Measurements from ENCODE around the gene LPP. TPM values are rescaled to one million over a fixed set of nuclear protein-coding genes. Genes with fewer than 3 reads are reported as not detected.

The LPP gene
- total and polyA plus RNA-seq, 10 of the 15 experiments (the other 5 are each of a cell fraction or from before 2014, with no cell fraction given), result under 0.01 to 0.62 (median 0.03) TPM

DNA sequence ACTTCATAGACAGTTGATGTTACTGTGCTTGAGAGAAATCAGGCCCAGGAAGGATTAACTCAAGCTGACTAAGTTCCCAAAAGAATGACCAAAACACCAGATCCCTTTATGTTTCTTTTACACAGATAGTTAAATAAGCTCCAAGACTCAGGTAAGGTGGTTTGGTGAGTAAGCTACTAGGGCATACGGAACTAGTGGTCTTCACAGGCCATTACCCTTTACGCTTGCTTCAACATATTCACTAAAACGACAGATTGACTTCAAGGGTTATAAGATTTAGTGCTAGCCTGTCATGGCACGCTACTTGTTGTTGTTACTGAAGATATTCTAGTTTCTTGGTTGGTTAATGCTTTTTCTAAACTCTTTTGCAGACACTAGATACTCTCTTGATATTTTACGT, 369.3 kb downstream of the LPP start:
- CTCF ChIA-PET, result no interaction called here
- no peak overlapping the region for H2AFZ ChIP-seq (ENCODE audit: control insufficient read depth, low read depth, low read length)
- no peak overlapping the region for H3K4me3 ChIP-seq
- intact Hi-C loops (cut with micrococcal nuclease; ENCODE audit: unreplicated experiment), result no loop called here
- no peaks in the 10 kb centered on the region for H4K20me1 ChIP-seq (ENCODE audit: control insufficient read depth, insufficient read depth)
- H3K9ac ChIP-seq (ENCODE audit: control insufficient read depth, insufficient read depth, low read length), result no peak overlapping the region
- ATAC-seq (no peak), FAIRE-seq (no peak), DNase-seq (ENCODE audit: low read depth, low spot score) (no peak)
- no peak overlapping the region for H3K4me2 ChIP-seq (ENCODE audit: control insufficient read depth, insufficient read depth)
- H3K36me3 ChIP-seq (ENCODE audit: control insufficient read depth in 2 of 2, insufficient read depth in 2 of 2, low read length in 1 of 2), result no peaks in the 10 kb centered on the region
- H3K27me3 ChIP-seq (replicated peaks in 1 of 2; ENCODE audit: control insufficient read depth in 2 of 2, insufficient read depth in 2 of 2, low read length in 1 of 2), result no peaks in the 10 kb centered on the region
- no peaks in the 10 kb centered on the region for H3K4me1 ChIP-seq (ENCODE audit: control insufficient read depth, insufficient read depth, low read length)
- 45% methylated on average over 5 of the region's 5 CpGs for WGBS (ENCODE audit: insufficient coverage, insufficient replicate concordance, low lambda C conversion rate, missing lambda C conversion rate)
- RAD21 ChIA-PET (ENCODE audit: unreplicated experiment), result no interaction called here
- SMC1A ChIA-PET (ENCODE audit: uncharacterized antibody, unreplicated experiment), result no interaction called here
- no peaks in the 10 kb centered on the region for H3K9me3 ChIP-seq (replicated peaks; ENCODE audit: control insufficient read depth, insufficient read depth, low read length)
- no peak overlapping the region for H3K27ac ChIP-seq (ENCODE audit: control insufficient read depth, insufficient read depth)
- in situ Hi-C loops (cut with MboI), result no loop called here
- H3K79me2 ChIP-seq (ENCODE audit: control insufficient read depth, insufficient read depth, low read length), result no peaks in the 10 kb centered on the region
- BruUV-seq (replicated peaks), result no TSS peak
- POLR2A ChIA-PET, result no interaction called here
- TF ChIP-seq ZNF622 (IDR thresholded peaks at IDR 0.05) (no peak), MLLT1 (IDR thresholded peaks at IDR 0.05) (no peak), RCOR1 (conservative IDR thresholded peaks at IDR 0.05; ENCODE audit: low read depth, low read length) (no peak), ZBTB40 (IDR thresholded peaks at IDR 0.05; ENCODE audit: borderline replicate concordance) (no peak), MEF2B (IDR thresholded peaks at IDR 0.05; ENCODE audit: partially characterized antibody, poor library complexity, severe bottlenecking) (no peak), TCF12 (IDR thresholded peaks at IDR 0.05; ENCODE audit: low read depth, low read length) (no peak)
- TF ChIP-seq, protein P1, sequence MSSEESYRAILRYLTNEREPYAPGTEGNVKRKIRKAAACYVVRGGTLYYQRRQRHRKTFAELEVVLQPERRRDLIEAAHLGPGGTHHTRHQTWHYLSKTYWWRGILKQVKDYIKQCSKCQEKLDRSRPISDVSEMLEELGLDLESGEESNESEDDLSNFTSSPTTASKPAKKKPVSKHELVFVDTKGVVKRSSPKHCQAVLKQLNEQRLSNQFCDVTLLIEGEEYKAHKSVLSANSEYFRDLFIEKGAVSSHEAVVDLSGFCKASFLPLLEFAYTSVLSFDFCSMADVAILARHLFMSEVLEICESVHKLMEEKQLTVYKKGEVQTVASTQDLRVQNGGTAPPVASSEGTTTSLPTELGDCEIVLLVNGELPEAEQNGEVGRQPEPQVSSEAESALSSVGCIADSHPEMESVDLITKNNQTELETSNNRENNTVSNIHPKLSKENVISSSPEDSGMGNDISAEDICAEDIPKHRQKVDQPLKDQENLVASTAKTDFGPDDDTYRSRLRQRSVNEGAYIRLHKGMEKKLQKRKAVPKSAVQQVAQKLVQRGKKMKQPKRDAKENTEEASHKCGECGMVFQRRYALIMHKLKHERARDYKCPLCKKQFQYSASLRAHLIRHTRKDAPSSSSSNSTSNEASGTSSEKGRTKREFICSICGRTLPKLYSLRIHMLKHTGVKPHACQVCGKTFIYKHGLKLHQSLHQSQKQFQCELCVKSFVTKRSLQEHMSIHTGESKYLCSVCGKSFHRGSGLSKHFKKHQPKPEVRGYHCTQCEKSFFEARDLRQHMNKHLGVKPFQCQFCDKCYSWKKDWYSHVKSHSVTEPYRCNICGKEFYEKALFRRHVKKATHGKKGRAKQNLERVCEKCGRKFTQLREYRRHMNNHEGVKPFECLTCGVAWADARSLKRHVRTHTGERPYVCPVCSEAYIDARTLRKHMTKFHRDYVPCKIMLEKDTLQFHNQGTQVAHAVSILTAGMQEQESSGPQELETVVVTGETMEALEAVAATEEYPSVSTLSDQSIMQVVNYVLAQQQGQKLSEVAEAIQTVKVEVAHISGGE (CRISPR knock-in tag; IDR thresholded peaks at IDR 0.05), result no peak
- TF ChIP-seq, protein P2, sequence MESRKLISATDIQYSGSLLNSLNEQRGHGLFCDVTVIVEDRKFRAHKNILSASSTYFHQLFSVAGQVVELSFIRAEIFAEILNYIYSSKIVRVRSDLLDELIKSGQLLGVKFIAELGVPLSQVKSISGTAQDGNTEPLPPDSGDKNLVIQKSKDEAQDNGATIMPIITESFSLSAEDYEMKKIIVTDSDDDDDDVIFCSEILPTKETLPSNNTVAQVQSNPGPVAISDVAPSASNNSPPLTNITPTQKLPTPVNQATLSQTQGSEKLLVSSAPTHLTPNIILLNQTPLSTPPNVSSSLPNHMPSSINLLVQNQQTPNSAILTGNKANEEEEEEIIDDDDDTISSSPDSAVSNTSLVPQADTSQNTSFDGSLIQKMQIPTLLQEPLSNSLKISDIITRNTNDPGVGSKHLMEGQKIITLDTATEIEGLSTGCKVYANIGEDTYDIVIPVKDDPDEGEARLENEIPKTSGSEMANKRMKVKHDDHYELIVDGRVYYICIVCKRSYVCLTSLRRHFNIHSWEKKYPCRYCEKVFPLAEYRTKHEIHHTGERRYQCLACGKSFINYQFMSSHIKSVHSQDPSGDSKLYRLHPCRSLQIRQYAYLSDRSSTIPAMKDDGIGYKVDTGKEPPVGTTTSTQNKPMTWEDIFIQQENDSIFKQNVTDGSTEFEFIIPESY (IDR thresholded peaks at IDR 0.05), result no peak
- TF ChIP-seq, protein P3, sequence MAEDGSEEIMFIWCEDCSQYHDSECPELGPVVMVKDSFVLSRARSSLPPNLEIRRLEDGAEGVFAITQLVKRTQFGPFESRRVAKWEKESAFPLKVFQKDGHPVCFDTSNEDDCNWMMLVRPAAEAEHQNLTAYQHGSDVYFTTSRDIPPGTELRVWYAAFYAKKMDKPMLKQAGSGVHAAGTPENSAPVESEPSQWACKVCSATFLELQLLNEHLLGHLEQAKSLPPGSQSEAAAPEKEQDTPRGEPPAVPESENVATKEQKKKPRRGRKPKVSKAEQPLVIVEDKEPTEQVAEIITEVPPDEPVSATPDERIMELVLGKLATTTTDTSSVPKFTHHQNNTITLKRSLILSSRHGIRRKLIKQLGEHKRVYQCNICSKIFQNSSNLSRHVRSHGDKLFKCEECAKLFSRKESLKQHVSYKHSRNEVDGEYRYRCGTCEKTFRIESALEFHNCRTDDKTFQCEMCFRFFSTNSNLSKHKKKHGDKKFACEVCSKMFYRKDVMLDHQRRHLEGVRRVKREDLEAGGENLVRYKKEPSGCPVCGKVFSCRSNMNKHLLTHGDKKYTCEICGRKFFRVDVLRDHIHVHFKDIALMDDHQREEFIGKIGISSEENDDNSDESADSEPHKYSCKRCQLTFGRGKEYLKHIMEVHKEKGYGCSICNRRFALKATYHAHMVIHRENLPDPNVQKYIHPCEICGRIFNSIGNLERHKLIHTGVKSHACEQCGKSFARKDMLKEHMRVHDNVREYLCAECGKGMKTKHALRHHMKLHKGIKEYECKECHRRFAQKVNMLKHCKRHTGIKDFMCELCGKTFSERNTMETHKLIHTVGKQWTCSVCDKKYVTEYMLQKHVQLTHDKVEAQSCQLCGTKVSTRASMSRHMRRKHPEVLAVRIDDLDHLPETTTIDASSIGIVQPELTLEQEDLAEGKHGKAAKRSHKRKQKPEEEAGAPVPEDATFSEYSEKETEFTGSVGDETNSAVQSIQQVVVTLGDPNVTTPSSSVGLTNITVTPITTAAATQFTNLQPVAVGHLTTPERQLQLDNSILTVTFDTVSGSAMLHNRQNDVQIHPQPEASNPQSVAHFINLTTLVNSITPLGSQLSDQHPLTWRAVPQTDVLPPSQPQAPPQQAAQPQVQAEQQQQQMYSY (CRISPR knock-in tag; IDR thresholded peaks at IDR 0.05), result no peak

Measured in GM12878 (cell line).